ENCODE measurements around the gene PTPRE.

GRCh38 chr10:127921075-127921752 lies 14.3 kb downstream of the PTPRE start:
- TF ChIP-seq CTCF (conservative IDR thresholded peaks at IDR 0.05): no peak
- TF ChIP-seq ZFX (IDR thresholded peaks at IDR 0.05): no peak

Data from C4-2B (cell line).